ENCODE data around the gene OTUD3.

Gene OTUD3

GRCh38 chr1:19852036-19852435, 30.2 kb upstream of the OTUD3 start:
- Histone ChIP-seq H3K27me3 (ENCODE audit: insufficient read depth, low read length) (no peaks in the 10 kb centered on the region), H3K36me3 (ENCODE audit: insufficient read depth, low read length) (no peaks in the 10 kb centered on the region)

GRCh38 chr1:19854866-19855265, 27.3 kb upstream of the OTUD3 start:
- Histone ChIP-seq H3K4me1 (ENCODE audit: control insufficient read depth, insufficient read depth, low read length, unreplicated experiment) (no peaks in the 10 kb centered on the region), H3K4me3 (ENCODE audit: low read depth, low read length) (no peak overlapping the region), H3K79me2 (ENCODE audit: control insufficient read depth, insufficient read depth, low read length, unreplicated experiment) (no peaks in the 10 kb centered on the region), H3K27me3 (ENCODE audit: insufficient read depth, low read length) (no peaks in the 10 kb centered on the region), H3K36me3 (ENCODE audit: insufficient read depth, low read length) (no peaks in the 10 kb centered on the region), H2AFZ (ENCODE audit: low read length, unreplicated experiment) (no peak overlapping the region), H3K27ac (ENCODE audit: low read depth, low read length) (no peak overlapping the region)

More at GRCh38 chr1:19852036-19852435, 30.2 kb upstream of the OTUD3 start:
- peaks cover 2% of the 10 kb centered on the region for H3K4me1 ChIP-seq (ENCODE audit: control insufficient read depth, insufficient read depth, low read length, unreplicated experiment)
- H2AFZ ChIP-seq (ENCODE audit: low read length, unreplicated experiment) = no peak overlapping the region
- no peaks in the 10 kb centered on the region for H3K79me2 ChIP-seq (ENCODE audit: control insufficient read depth, insufficient read depth, low read length, unreplicated experiment)
- no peak overlapping the region for H3K27ac ChIP-seq (ENCODE audit: low read depth, low read length)
- no peak overlapping the region for H3K4me3 ChIP-seq (ENCODE audit: low read depth, low read length)

DNA sequence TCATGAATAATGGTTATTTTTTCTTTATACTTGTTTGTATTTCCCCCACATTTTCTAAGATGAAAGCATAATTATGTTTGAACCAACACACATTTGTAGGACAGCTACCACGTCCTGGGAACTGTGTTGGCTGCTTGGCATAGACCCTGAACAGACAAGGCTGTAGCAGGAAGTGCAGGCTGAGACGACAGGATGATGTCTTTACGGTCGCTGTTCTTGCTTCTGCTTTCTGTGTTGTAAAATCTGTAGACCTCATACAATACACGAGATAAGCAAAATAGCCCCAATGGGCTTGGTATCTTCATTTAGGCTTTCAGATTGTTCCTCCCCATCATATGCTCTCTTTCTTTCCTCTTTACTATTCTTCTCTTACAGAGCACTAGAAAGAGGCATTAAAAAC, 23.3 kb upstream of the OTUD3 start:
- Histone ChIP-seq H3K79me2 (ENCODE audit: control insufficient read depth, insufficient read depth, low read length, unreplicated experiment) (no peaks in the 10 kb centered on the region), H3K4me1 (ENCODE audit: control insufficient read depth, insufficient read depth, low read length, unreplicated experiment) (peaks cover 17% of the 10 kb centered on the region), H2AFZ (ENCODE audit: low read length, unreplicated experiment) (no peak overlapping the region), H3K27me3 (ENCODE audit: insufficient read depth, low read length) (no peaks in the 10 kb centered on the region), H3K4me3 (ENCODE audit: low read depth, low read length) (no peak overlapping the region), H3K36me3 (ENCODE audit: insufficient read depth, low read length) (no peaks in the 10 kb centered on the region), H3K27ac (ENCODE audit: low read depth, low read length) (no peak overlapping the region)

GRCh38 chr1:19859876-19860275, 22.3 kb upstream of the OTUD3 start:
- Histone ChIP-seq H3K79me2 (ENCODE audit: control insufficient read depth, insufficient read depth, low read length, unreplicated experiment) (no peaks in the 10 kb centered on the region), H2AFZ (ENCODE audit: low read length, unreplicated experiment) (no peak overlapping the region), H3K27me3 (ENCODE audit: insufficient read depth, low read length) (no peaks in the 10 kb centered on the region), H3K36me3 (ENCODE audit: insufficient read depth, low read length) (no peaks in the 10 kb centered on the region), H3K27ac (ENCODE audit: low read depth, low read length) (no peak overlapping the region), H3K4me1 (ENCODE audit: control insufficient read depth, insufficient read depth, low read length, unreplicated experiment) (peaks cover 20% of the 10 kb centered on the region), H3K4me3 (ENCODE audit: low read depth, low read length) (no peak overlapping the region)

DNA sequence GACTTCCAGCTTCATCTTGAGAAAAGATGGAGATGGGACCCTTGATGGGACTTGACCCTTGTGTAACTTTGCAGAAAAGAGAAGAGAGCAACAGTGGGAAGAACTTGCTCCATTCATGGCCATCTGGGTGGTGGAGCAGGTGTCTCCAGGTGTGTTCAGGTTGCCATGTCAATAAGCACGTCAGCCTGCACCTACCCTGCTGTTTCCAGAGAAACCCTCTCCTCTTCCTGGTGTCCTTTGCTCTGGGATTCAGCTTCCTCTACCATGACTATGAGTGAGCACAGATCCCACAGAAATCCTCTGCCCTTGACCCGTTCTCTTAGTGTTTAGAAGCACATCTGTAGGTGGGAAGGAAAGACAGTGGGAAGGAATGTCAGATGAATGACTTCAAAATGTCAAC, 21.8 kb upstream of the OTUD3 start:
- no peaks in the 10 kb centered on the region for H3K27me3 ChIP-seq (ENCODE audit: insufficient read depth, low read length)
- H3K79me2 ChIP-seq (ENCODE audit: control insufficient read depth, insufficient read depth, low read length, unreplicated experiment) = no peaks in the 10 kb centered on the region
- H3K4me3 ChIP-seq (ENCODE audit: low read depth, low read length) = no peak overlapping the region
- H3K27ac ChIP-seq (ENCODE audit: low read depth, low read length) = no peak overlapping the region
- H2AFZ ChIP-seq (ENCODE audit: low read length, unreplicated experiment) = no peak overlapping the region
- H3K4me1 ChIP-seq (ENCODE audit: control insufficient read depth, insufficient read depth, low read length, unreplicated experiment) = peaks cover 20% of the 10 kb centered on the region
- H3K36me3 ChIP-seq (ENCODE audit: insufficient read depth, low read length) = no peaks in the 10 kb centered on the region

DNA sequence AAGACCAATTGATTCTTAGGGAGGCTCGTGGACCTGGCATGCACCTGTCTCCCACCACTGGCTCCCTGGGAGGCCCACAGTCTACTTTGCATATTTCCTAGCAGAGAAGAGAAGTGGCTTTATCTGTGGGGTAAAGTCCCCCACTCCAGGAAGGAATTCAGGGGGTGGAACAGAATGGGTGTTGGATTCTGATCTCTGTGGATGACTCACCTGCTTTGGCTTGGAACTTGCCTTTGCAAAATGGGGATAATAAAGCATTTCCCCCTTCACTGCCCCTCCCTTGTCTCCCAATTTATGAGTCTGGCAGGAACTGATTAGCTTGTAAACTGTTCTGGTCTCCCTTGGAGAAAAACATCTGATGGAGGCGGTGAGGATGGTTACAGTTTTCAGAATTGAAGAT, 21.2 kb upstream of the OTUD3 start:
- Histone ChIP-seq H3K27ac (ENCODE audit: low read depth, low read length) (no peak overlapping the region), H3K4me1 (ENCODE audit: control insufficient read depth, insufficient read depth, low read length, unreplicated experiment) (peaks cover 25% of the 10 kb centered on the region), H3K4me3 (ENCODE audit: low read depth, low read length) (no peak overlapping the region), H3K27me3 (ENCODE audit: insufficient read depth, low read length) (no peaks in the 10 kb centered on the region), H3K36me3 (ENCODE audit: insufficient read depth, low read length) (no peaks in the 10 kb centered on the region), H2AFZ (ENCODE audit: low read length, unreplicated experiment) (no peak overlapping the region), H3K79me2 (ENCODE audit: control insufficient read depth, insufficient read depth, low read length, unreplicated experiment) (no peaks in the 10 kb centered on the region)

GRCh38 chr1:19861842-19862530, 20.2 kb upstream of the OTUD3 start:
- no peaks in the 10 kb centered on the region for H3K27me3 ChIP-seq (ENCODE audit: insufficient read depth, low read length)
- no peak overlapping the region for H3K27ac ChIP-seq (ENCODE audit: low read depth, low read length)
- H3K36me3 ChIP-seq (ENCODE audit: insufficient read depth, low read length) = no peaks in the 10 kb centered on the region
- no peak overlapping the region for H3K4me3 ChIP-seq (ENCODE audit: low read depth, low read length)
- H3K4me1 ChIP-seq (ENCODE audit: control insufficient read depth, insufficient read depth, low read length, unreplicated experiment) = peaks cover 34% of the 10 kb centered on the region
- H3K79me2 ChIP-seq (ENCODE audit: control insufficient read depth, insufficient read depth, low read length, unreplicated experiment) = no peaks in the 10 kb centered on the region
- no peak overlapping the region for H2AFZ ChIP-seq (ENCODE audit: low read length, unreplicated experiment)

- no peak overlapping the region for H2AFZ ChIP-seq (ENCODE audit: low read length, unreplicated experiment)
- H3K4me3 ChIP-seq (ENCODE audit: low read depth, low read length) = no peak overlapping the region
- no peak overlapping the region for H3K27ac ChIP-seq (ENCODE audit: low read depth, low read length)
- peaks cover 41% of the 10 kb centered on the region for H3K4me1 ChIP-seq (ENCODE audit: control insufficient read depth, insufficient read depth, low read length, unreplicated experiment)
- H3K79me2 ChIP-seq (ENCODE audit: control insufficient read depth, insufficient read depth, low read length, unreplicated experiment) = no peaks in the 10 kb centered on the region
- no peaks in the 10 kb centered on the region for H3K36me3 ChIP-seq (ENCODE audit: insufficient read depth, low read length)
- no peaks in the 10 kb centered on the region for H3K27me3 ChIP-seq (ENCODE audit: insufficient read depth, low read length)
Observed at GRCh38 chr1:19862944-19863343, 19.3 kb upstream of the OTUD3 start.

DNA sequence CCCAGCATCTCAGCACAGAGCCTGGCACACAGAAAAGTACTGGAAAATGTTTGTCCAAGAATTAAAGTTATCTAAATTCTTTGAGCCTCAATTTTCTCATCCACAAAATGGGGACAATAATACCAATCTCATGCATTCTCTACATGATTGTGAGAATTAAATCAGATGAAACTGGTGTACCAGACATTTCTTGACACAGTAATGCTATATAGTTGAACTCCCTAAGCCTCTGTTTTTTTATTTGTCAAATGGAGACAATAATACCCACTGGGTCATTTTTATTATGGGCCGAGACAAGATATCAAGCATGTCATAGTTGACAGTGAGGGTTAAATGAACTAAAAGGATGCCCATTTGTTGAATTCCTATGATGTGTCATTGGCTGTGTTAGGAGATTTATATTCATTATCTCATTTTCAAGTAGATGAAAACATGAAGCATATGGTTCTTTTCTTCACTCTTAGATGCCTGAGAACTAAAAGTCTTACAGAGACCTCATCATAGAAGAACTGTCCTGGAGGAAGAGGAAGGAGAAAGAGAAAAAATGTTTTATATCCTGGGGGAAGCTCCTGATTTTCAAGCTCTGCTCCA, 17.5 kb upstream of the OTUD3 start:
- Histone ChIP-seq H3K4me1 (ENCODE audit: control insufficient read depth, insufficient read depth, low read length, unreplicated experiment) (peaks cover 45% of the 10 kb centered on the region), H3K27ac (ENCODE audit: low read depth, low read length) (no peak overlapping the region), H3K27me3 (ENCODE audit: insufficient read depth, low read length) (no peaks in the 10 kb centered on the region), H3K36me3 (ENCODE audit: insufficient read depth, low read length) (no peaks in the 10 kb centered on the region), H3K4me3 (ENCODE audit: low read depth, low read length) (no peak overlapping the region), H3K79me2 (ENCODE audit: control insufficient read depth, insufficient read depth, low read length, unreplicated experiment) (no peaks in the 10 kb centered on the region), H2AFZ (ENCODE audit: low read length, unreplicated experiment) (no peak overlapping the region)

- no peaks in the 10 kb centered on the region for H3K79me2 ChIP-seq (ENCODE audit: control insufficient read depth, insufficient read depth, low read length, unreplicated experiment)
- no peaks in the 10 kb centered on the region for H3K36me3 ChIP-seq (ENCODE audit: insufficient read depth, low read length)
- H2AFZ ChIP-seq (ENCODE audit: low read length, unreplicated experiment) = no peak overlapping the region
- no peaks in the 10 kb centered on the region for H3K27me3 ChIP-seq (ENCODE audit: insufficient read depth, low read length)
- H3K4me3 ChIP-seq (ENCODE audit: low read depth, low read length) = no peak overlapping the region
- no peak overlapping the region for H3K27ac ChIP-seq (ENCODE audit: low read depth, low read length)
- H3K4me1 ChIP-seq (ENCODE audit: control insufficient read depth, insufficient read depth, low read length, unreplicated experiment) = peaks cover 43% of the 10 kb centered on the region
Observed at GRCh38 chr1:19866029-19866428, 16.2 kb upstream of the OTUD3 start.

- H3K27me3 ChIP-seq (ENCODE audit: insufficient read depth, low read length) = no peaks in the 10 kb centered on the region
- peak overlapping the region; percentile 57 for H2AFZ ChIP-seq (ENCODE audit: low read length, unreplicated experiment)
- peak overlapping the region; percentile 16; the same call in 1 of the 2 replicates for H3K27ac ChIP-seq (ENCODE audit: low read depth, low read length)
- H3K79me2 ChIP-seq (ENCODE audit: control insufficient read depth, insufficient read depth, low read length, unreplicated experiment) = no peaks in the 10 kb centered on the region
- no peaks in the 10 kb centered on the region for H3K36me3 ChIP-seq (ENCODE audit: insufficient read depth, low read length)
- H3K4me1 ChIP-seq (ENCODE audit: control insufficient read depth, insufficient read depth, low read length, unreplicated experiment) = peaks cover 37% of the 10 kb centered on the region
- no peak overlapping the region for H3K4me3 ChIP-seq (ENCODE audit: low read depth, low read length)
Observed at GRCh38 chr1:19866758-19867157, 15.4 kb upstream of the OTUD3 start.
